HFFc6 (cell line): ENCODE results near the gene BCAM. TPM values are rescaled to one million over a fixed set of nuclear protein-coding genes. Genes with fewer than 3 reads are reported as not detected.
A peak's percentile ranks its signal among the peaks of the same experiment; 100 is the strongest.

Source experiments
- DNase-seq: peaks from one replicate; pipeline ENCODE4 v3.0.0-alpha.2; 2018
- H3K27ac Mint-ChIP-seq: 2 replicates; pipeline ENCODE4 v1.8.0; 2020; ENCODE audit warnings: mild to moderate bottlenecking, mixed read lengths
- H3K27me3 Mint-ChIP-seq: 2 replicates; pipeline ENCODE4 v1.8.0; 2021; ENCODE audit warnings: mild to moderate bottlenecking, moderate library complexity, mixed read lengths; ENCODE audit not compliant: insufficient read depth
- H3K36me3 Mint-ChIP-seq: 2 replicates; pipeline ENCODE4 v1.8.0; 2021; ENCODE audit warnings: low read depth, mixed read lengths
- H3K4me1 Mint-ChIP-seq: 2 replicates; pipeline ENCODE4 v1.8.0; 2020; ENCODE audit warnings: low read depth, mixed read lengths
- H3K4me3 Mint-ChIP-seq: 2 replicates; pipeline ENCODE4 v1.8.0; 2020; ENCODE audit warnings: mild to moderate bottlenecking, moderate library complexity, mixed read lengths
- H3K9me3 Mint-ChIP-seq: 2 replicates; pipeline ENCODE4 v1.8.0; 2020; ENCODE audit warnings: mild to moderate bottlenecking, mixed read lengths
- long read RNA-seq: library from polyadenylated mRNA; unstranded; transcript quantifications from one replicate; pipeline ENCODE4 v2.0.0, GENCODE V29; 2019
- total RNA-seq, 6 experiments: library from RNA; stranded (reverse); fragmentation: NEBNext Ultra II Directional; extraction: Animal tissue kit (Norgen Biotek cat#: 25700); gene quantifications; 2 replicates in 1 of 6; 3 replicates in 5 of 6; pipeline ENCODE4 v1.2.3, GENCODE V29; 2021
- TF ChIP-seq, protein P1 (sequence below): fragments of 200-600 bp; sonication (generic); IDR thresholded peaks from 2 replicates; pipeline ENCODE4 v1.5.0; 2021; ENCODE audit warnings: antibody characterized with exemption, mild to moderate bottlenecking

The BCAM gene, protein sequence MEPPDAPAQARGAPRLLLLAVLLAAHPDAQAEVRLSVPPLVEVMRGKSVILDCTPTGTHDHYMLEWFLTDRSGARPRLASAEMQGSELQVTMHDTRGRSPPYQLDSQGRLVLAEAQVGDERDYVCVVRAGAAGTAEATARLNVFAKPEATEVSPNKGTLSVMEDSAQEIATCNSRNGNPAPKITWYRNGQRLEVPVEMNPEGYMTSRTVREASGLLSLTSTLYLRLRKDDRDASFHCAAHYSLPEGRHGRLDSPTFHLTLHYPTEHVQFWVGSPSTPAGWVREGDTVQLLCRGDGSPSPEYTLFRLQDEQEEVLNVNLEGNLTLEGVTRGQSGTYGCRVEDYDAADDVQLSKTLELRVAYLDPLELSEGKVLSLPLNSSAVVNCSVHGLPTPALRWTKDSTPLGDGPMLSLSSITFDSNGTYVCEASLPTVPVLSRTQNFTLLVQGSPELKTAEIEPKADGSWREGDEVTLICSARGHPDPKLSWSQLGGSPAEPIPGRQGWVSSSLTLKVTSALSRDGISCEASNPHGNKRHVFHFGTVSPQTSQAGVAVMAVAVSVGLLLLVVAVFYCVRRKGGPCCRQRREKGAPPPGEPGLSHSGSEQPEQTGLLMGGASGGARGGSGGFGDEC
- 1 to 10 TPM; 5.5 to 6.2 (median 6.0) TPM for total RNA-seq
- long read RNA-seq, partial matches to known transcripts: 0 of 1 reads
- long read RNA-seq, other reads (novel, unspliced or antisense): 0 of 1 reads

DNA sequence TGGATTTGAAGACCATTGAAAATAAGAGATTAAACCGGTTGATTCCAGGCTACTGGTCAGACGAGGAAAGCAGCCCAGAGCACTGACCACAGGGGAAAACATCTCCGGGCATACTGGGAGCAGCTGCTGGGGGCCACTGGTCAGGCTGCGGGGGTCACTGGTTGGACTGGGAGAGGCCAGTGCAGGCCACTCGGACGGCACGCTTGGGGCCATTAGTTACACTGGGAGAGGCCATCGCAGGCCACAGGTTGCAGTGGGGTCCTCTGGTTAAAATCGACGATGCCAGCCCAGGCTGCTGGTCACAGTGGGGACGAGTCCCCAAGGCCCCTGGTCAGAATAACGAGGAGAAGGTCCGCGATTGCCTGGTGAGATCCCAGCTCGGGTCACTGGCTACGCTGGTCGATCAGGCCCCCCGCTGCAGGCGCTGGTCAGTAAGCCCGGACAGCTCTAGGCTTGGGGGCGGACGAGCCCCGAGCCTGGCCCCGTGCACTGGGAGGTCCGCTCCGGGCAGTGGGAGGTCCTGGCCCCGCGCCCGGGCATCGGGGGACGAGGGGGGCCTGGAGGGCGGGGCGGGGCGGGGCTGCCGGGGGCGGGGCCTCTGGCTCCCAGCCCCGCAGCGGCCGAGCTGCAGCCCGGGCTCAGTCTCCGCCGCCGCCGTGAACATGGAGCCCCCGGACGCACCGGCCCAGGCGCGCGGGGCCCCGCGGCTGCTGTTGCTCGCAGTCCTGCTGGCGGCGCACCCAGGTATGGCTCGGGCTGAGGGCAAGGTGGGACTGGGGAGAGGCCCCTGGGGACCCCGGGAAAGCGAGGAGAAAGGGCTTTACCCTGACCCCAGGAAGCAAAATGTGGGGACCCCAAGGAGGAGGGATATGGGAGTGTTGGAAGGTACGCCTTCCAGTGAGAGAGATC is at the start of gene BCAM:
Gene BCAM, plus strand, starts transcription at position 641 of the 909 bp plus-strand sequence. Its CDS starts 22 bp downstream, at position 663.
- TF ChIP-seq, protein P1, sequence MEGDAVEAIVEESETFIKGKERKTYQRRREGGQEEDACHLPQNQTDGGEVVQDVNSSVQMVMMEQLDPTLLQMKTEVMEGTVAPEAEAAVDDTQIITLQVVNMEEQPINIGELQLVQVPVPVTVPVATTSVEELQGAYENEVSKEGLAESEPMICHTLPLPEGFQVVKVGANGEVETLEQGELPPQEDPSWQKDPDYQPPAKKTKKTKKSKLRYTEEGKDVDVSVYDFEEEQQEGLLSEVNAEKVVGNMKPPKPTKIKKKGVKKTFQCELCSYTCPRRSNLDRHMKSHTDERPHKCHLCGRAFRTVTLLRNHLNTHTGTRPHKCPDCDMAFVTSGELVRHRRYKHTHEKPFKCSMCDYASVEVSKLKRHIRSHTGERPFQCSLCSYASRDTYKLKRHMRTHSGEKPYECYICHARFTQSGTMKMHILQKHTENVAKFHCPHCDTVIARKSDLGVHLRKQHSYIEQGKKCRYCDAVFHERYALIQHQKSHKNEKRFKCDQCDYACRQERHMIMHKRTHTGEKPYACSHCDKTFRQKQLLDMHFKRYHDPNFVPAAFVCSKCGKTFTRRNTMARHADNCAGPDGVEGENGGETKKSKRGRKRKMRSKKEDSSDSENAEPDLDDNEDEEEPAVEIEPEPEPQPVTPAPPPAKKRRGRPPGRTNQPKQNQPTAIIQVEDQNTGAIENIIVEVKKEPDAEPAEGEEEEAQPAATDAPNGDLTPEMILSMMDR: no peak
- Mint-ChIP-seq H3K4me1 (peaks cover 7% of the 10 kb centered on the region), H3K4me3 (peak within 1 kb of the TSS; percentile 75), H3K9me3 (no peaks in the 10 kb centered on the region), H3K36me3 (no peaks in the 10 kb centered on the region; the same call in 1 of the 2 replicates), H3K27me3 (peaks cover 17% of the 10 kb centered on the region), H3K27ac (peak within 1 kb of the TSS; percentile 41; the same call in 1 of the 2 replicates)
- no peak for DNase-seq

DNA sequence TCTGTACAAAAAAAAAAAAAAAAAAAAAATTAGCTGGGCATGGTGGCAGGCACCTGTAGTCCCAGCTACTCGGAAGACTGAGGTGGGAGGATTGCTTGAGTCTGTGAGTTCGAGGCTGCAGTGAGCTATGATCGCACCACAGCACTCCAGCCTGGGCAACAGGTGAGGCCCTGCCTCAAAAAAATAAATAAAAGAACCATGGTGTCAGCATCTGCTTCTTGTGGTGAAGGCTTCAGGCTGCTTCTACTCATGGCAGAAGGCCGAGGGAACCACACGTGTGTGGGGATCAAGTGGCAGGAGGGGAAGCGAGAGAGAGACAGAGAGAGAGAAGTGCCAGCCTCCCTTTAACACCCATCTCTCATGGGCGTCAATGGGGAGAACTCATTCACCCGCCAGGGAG is 46.9 kb upstream of the BCAM start:
- TF ChIP-seq, protein P1: no peak
- Mint-ChIP-seq H3K4me1 (peaks cover 48% of the 10 kb centered on the region), H3K27me3 (peaks cover 5% of the 10 kb centered on the region), H3K9me3 (no peaks in the 10 kb centered on the region), H3K27ac (no peak overlapping the region), H3K4me3 (no peak overlapping the region), H3K36me3 (peaks cover 21% of the 10 kb centered on the region)
- DNase-seq: no peak

DNA sequence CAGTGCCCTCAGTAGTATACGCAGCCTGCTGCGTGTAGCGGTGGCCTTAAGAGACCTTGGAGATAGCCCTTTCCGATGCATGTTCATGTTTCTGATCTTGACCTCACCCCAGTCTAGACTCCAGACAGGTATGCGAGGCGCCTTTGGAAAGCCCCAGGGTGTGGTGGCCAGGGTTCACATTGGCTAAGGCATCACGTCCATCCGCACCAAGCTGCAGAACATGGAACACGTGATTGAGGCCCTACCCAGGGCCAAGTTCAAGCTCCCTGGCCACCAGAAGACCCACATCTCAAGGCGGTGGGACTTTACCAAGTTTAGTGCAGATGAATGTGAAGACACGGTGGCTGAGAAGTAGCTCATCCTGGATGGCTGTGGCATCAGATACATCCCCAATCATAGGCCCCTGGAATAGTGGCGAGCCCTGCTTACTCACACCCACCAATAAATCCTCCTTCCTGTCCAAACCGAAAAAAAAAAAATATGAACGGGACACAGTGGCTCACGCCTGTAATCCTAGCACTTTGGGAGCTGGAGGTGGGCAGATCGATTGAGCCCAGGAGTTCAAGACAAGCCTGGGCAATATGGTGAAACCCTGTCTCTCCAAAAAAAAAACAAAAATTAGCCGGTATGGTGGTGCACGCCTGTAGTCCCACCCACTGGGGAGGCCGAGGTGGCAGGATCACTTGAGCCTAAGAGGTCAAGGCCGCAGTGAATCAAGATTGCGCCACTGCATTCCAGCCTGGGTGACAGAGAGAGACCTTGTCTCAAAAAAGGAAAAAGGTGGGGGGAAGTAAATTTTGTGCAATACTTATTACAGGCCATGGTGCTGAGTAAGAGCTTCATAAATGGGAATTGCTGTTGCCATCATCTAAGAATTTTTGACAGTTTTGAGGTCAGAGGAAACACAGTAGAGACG is 43.6 kb upstream of the BCAM start:
- no peak overlapping the region for H3K4me3 Mint-ChIP-seq
- TF ChIP-seq, protein P1: no peak

DNA sequence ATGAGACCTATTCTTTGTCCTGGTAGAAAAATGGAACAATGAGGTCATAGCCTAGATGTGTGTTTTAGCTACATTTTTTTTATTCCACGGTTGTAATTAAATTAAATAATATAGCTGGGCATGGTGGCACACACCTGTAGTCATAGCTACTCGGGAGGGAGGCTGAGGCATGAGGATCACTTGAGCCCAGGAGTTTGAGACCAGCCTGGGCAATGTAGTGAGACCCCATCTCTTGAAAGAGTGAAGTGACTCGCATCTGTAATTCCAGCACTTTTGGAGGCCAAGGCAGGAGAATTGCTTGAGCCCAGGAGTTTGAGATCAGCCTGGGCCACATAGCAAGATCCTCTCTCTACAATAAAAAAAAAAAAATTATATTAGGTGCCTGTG is 43.0 kb upstream of the BCAM start:
- TF ChIP-seq, protein P1: no peak
- H3K9me3 Mint-ChIP-seq: no peaks in the 10 kb centered on the region
- peaks cover 2% of the 10 kb centered on the region; the same call in 1 of the 2 replicates for H3K36me3 Mint-ChIP-seq
- no peak overlapping the region for H3K4me3 Mint-ChIP-seq
- no peak overlapping the region for H3K27ac Mint-ChIP-seq
- H3K27me3 Mint-ChIP-seq: peaks cover 5% of the 10 kb centered on the region
- peaks cover 29% of the 10 kb centered on the region for H3K4me1 Mint-ChIP-seq
- no peak for DNase-seq

More for the DNA sequence above, 43.6 kb upstream of the BCAM start:
- H3K27ac Mint-ChIP-seq: no peak overlapping the region
- peaks cover 29% of the 10 kb centered on the region for H3K4me1 Mint-ChIP-seq
- no peak for DNase-seq
- no peaks in the 10 kb centered on the region for H3K9me3 Mint-ChIP-seq
- H3K36me3 Mint-ChIP-seq: peaks cover 9% of the 10 kb centered on the region; the same call in 1 of the 2 replicates
- H3K27me3 Mint-ChIP-seq: peaks cover 5% of the 10 kb centered on the region
